Peyer's patch (tissue), 4 donors: ENCODE results near the gene EGR1.

ENCODE experiments used
- CTCF ChIP-seq, 6 experiments: fragments of 450-650 bp in 4 of 6; fragments of 200-600 bp in 2 of 6; sonication (generic) in 1 of 6; IDR thresholded peaks; one replicate each; pipeline ENCODE4 v1.5.1; 2017 to 2019; ENCODE audit warnings: antibody characterized with exemption in 6 of 6, mild to moderate bottlenecking in 3 of 6, moderate library complexity in 1 of 6
- POLR2A ChIP-seq, 2 donors: fragments of 450-650 bp; IDR thresholded peaks; one replicate each; pipeline ENCODE4 v1.5.1; 2017; ENCODE audit warnings: antibody characterized with exemption in 2 of 2, mild to moderate bottlenecking in 2 of 2, moderate library complexity in 2 of 2

GRCh38 chr5:138504799-138505198 lies 39.5 kb downstream of the EGR1 start:
- no peak for TF ChIP-seq CTCF (IDR thresholded peaks at IDR 0.05)
- no peak for TF ChIP-seq POLR2A (IDR thresholded peaks at IDR 0.05)
